ENCODE measurements around the gene ITGAV. TPM values are rescaled to one million over a fixed set of nuclear protein-coding genes. Genes with fewer than 3 reads are reported as not detected.

Gene ITGAV
- total RNA-seq, 1 experiment from 2014 or later = 26.9 TPM

DNA sequence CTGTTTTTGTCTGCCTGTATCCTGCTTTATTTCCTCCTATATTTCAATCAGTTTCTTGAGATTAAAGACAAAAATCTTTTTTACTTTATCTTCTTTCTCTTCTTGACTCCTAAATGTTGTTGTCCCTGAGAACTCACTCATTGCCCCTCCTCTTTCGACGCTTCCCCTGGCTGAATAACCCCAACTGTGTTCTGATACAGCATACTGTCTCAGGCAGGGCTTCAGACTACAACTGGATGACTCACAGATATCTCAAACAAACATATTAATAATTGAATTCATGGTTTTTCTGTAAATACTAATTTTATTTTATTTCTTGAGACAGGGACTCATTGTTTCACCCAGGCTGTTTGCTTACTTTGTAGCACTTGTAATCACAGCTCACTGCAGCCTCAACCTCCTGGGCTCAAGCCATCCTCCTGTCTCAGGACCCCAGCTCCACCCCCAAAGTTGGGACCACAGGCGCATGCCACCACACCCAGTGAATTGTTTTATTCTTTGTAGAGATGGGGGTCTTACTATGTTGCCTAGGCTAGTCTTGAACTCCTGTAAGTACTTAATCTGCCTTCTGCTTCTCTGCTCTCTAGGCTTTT lies 9.4 kb downstream of the ITGAV start:
- no peak overlapping the region for H2BK15ac ChIP-seq (ENCODE audit: low read depth, low read length)
- no peak overlapping the region for H3K27ac ChIP-seq (ENCODE audit: insufficient read length, low read depth, low read length)
- no peaks in the 10 kb centered on the region for H3K23me2 ChIP-seq (ENCODE audit: insufficient read length, low read depth, low read length, poor library complexity, severe bottlenecking)
- H4K20me1 ChIP-seq (ENCODE audit: control insufficient read depth, insufficient read depth, insufficient read length) = no peaks in the 10 kb centered on the region
- H3K36me3 Mint-ChIP-seq (ENCODE audit: insufficient read depth in 1 of 3, low read depth in 3 of 3) = no peaks in the 10 kb centered on the region
- H2BK120ac ChIP-seq (ENCODE audit: low read depth, low read length, poor library complexity, severe bottlenecking) = no peak overlapping the region
- no peaks in the 10 kb centered on the region for H3K9me3 Mint-ChIP-seq
- H3T11ph ChIP-seq (ENCODE audit: low read length) = no peak overlapping the region
- no peak for DNase-seq
- no peak overlapping the region for H3K23ac ChIP-seq (ENCODE audit: insufficient read length, low read depth, low read length)
- no peak overlapping the region for H2BK12ac ChIP-seq (ENCODE audit: insufficient read length, low read depth, low read length)
- peaks cover 35 to 41% of the 10 kb centered on the region in 2 experiments for H3K4me1 Mint-ChIP-seq
- H3K9me3 ChIP-seq (ENCODE audit: control insufficient read depth, low read depth, low read length) = no peaks in the 10 kb centered on the region
- H3K4me1 ChIP-seq (ENCODE audit: insufficient read depth, low read length) = no peaks in the 10 kb centered on the region
- H3K14ac ChIP-seq (ENCODE audit: insufficient read depth, low read length) = no peak overlapping the region
- peak overlapping the region in 2 of 3 experiments; percentile 36 to 66; a peak in 2 of 7 replicates for H3K27ac Mint-ChIP-seq
- H2AK5ac ChIP-seq (ENCODE audit: insufficient read length, low read length) = no peak overlapping the region
- H3K27me3 Mint-ChIP-seq (ENCODE audit: low read depth) = no peaks in the 10 kb centered on the region
- H2BK5ac ChIP-seq (ENCODE audit: insufficient read length, low read length) = no peak overlapping the region
- no peak overlapping the region for H2AFZ ChIP-seq (ENCODE audit: low read length)
- no peak overlapping the region for H4K8ac ChIP-seq (replicated peaks; ENCODE audit: insufficient read length, low read depth, low read length)
- H3K79me2 ChIP-seq (ENCODE audit: insufficient read depth, low read length) = peaks cover 3% of the 10 kb centered on the region; the same call in 1 of the 2 replicates
- no peak overlapping the region for H4K91ac ChIP-seq (ENCODE audit: insufficient read length, low read depth, low read length)
- H2BK20ac ChIP-seq (ENCODE audit: low read depth, low read length, poor library complexity, severe bottlenecking) = no peak overlapping the region
- H3K4me3 Mint-ChIP-seq = no peak overlapping the region
- no peak overlapping the region for H3K9ac ChIP-seq (ENCODE audit: extremely low read depth, insufficient read length, low read length)
- no peak overlapping the region for H3K56ac ChIP-seq (ENCODE audit: insufficient read length, low read depth, low read length)
- no peak overlapping the region for H3K18ac ChIP-seq (ENCODE audit: insufficient read length, low read depth, low read length)
- TF ChIP-seq CTCF (conservative IDR thresholded peaks at IDR 0.05) = no peak
- WGBS (ENCODE audit: extremely low coverage, insufficient read length, low lambda C conversion rate) = no CpG with 5 or more reads among the region's 3 CpGs
- H3K79me1 ChIP-seq (ENCODE audit: insufficient read depth, low read depth, low read length, poor library complexity, severe bottlenecking) = no peaks in the 10 kb centered on the region
- H3K4me2 ChIP-seq (ENCODE audit: insufficient read depth, insufficient read length, low read length) = no peak overlapping the region
- H3K4ac ChIP-seq (ENCODE audit: low read depth, low read length) = no peak overlapping the region
- H3K27me3 ChIP-seq (ENCODE audit: insufficient read depth, low read length) = no peaks in the 10 kb centered on the region; the same call in 1 of the 2 replicates
- no peak overlapping the region for H4K5ac ChIP-seq (ENCODE audit: insufficient read length, low read depth, low read length)
